K562 (cell line): ENCODE measurements around the gene PAPSS2. TPM values are rescaled to one million over a fixed set of nuclear protein-coding genes. Genes with fewer than 3 reads are reported as not detected.

Source experiments
- ETS2 ChIP-seq: IDR thresholded peaks from 2 replicates; pipeline ENCODE4 v1.6.1; 2016; ENCODE audit warnings: borderline replicate concordance, missing genetic modification characterization, mild to moderate bottlenecking, moderate library complexity, missing compliant biosample characterization; ENCODE audit not compliant: poor library complexity, severe bottlenecking
- JUND ChIP-seq, 2 experiments: IDR thresholded peaks; 2 replicates in 1 of 2; 3 replicates in 1 of 2; pipeline ENCODE4 v1.6.1; 2011; ENCODE audit warnings: borderline replicate concordance in 2 of 2, low read depth in 2 of 2, low read length in 2 of 2, improper control_type of control experiment in 1 of 2, missing biosample characterization in 1 of 2, missing genetic modification characterization in 1 of 2, missing genetic modification reagents in 1 of 2
- MAFK ChIP-seq: IDR thresholded peaks from 2 replicates; pipeline ENCODE4 v1.6.1; 2011; ENCODE audit warnings: low read length, improper control_type of control experiment
- MAZ ChIP-seq, 2 experiments: fragments of 450-650 bp in 1 of 2; sonication (generic) in 1 of 2; formaldehyde crosslinking; IDR thresholded peaks in 1 of 2; conservative IDR thresholded peaks in 1 of 2; 2 replicates each; pipeline versions ENCODE4 v1.4.0 to v1.5.0; 2020; ENCODE audit warnings: mild to moderate bottlenecking in 1 of 2, missing genetic modification reagents in 1 of 2
- MCM7 ChIP-seq, 2 experiments: fragments of 450-650 bp; IDR thresholded peaks; 2 replicates each; pipeline ENCODE4 v1.6.1; 2016 to 2018
- PML ChIP-seq: IDR thresholded peaks from 2 replicates; pipeline ENCODE4 v1.6.1; 2012; ENCODE audit warnings: low read length, inconsistent platforms
- PYGO2 ChIP-seq: fragments of 450-650 bp; IDR thresholded peaks from 2 replicates; pipeline ENCODE4 v1.6.1; 2016; ENCODE audit warnings: mild to moderate bottlenecking, missing genetic modification characterization, moderate library complexity, missing compliant biosample characterization
- RBM14 ChIP-seq: fragments of 200-400 bp; formaldehyde crosslinking; IDR thresholded peaks from 2 replicates; pipeline ENCODE4 v1.6.1; 2018; ENCODE audit warnings: low read depth, mild to moderate bottlenecking, low read length, moderate library complexity, borderline replicate concordance; ENCODE audit not compliant: insufficient read depth
- RFX5 ChIP-seq: IDR thresholded peaks from 2 replicates; pipeline ENCODE4 v1.6.1; 2011; ENCODE audit warnings: low read depth, mild to moderate bottlenecking, improper control_type of control experiment, low read length
- SAFB ChIP-seq: fragments of 200-400 bp; formaldehyde crosslinking; IDR thresholded peaks from 2 replicates; pipeline ENCODE4 v1.6.1; 2017; ENCODE audit warnings: low read depth, low read length, borderline replicate concordance
- SIN3B ChIP-seq: fragments of 450-650 bp; IDR thresholded peaks from 2 replicates; pipeline ENCODE4 v1.6.1; 2017; ENCODE audit warnings: low read depth, mild to moderate bottlenecking, moderate library complexity
- TEAD4 ChIP-seq, 2 experiments: sonication (generic) in 1 of 2; formaldehyde crosslinking in 1 of 2; IDR thresholded peaks; 2 replicates each; pipeline versions ENCODE4 v1.6.1 to v1.8.0; 2012 to 2022; ENCODE audit warnings: borderline replicate concordance in 1 of 2, inconsistent platforms in 1 of 2, low read length in 1 of 2, mild to moderate bottlenecking in 1 of 2, missing genetic modification reagents in 1 of 2
- THRA ChIP-seq: fragments of 450-650 bp; IDR thresholded peaks from 2 replicates; pipeline ENCODE4 v1.6.1; 2017; ENCODE audit warnings: mild to moderate bottlenecking, moderate library complexity
- THRAP3 ChIP-seq: fragments of 450-650 bp; IDR thresholded peaks from 2 replicates; pipeline ENCODE4 v1.6.1; 2016; ENCODE audit warnings: mild to moderate bottlenecking, inconsistent platforms, borderline replicate concordance
- UBTF ChIP-seq, 2 experiments: IDR thresholded peaks; 2 replicates each; pipeline ENCODE4 v1.6.1; 2012; ENCODE audit warnings: improper control_type of control experiment in 2 of 2, low read depth in 2 of 2, low read length in 2 of 2, borderline replicate concordance in 1 of 2
- ZBTB5 ChIP-seq: fragments of 450-650 bp; IDR thresholded peaks from 2 replicates; pipeline ENCODE4 v1.6.1; 2017; ENCODE audit warnings: antibody characterized with exemption
- ZNF274 ChIP-seq: IDR thresholded peaks from 2 replicates; pipeline ENCODE4 v1.6.1; 2011; ENCODE audit warnings: low read depth, mild to moderate bottlenecking, low read length, moderate library complexity, borderline replicate concordance
- ZNF280B ChIP-seq: fragments of 250-450 bp; sonication (Bioruptor Pico); IDR thresholded peaks from 2 replicates; pipeline ENCODE4 v1.5.1; 2021; ENCODE audit warnings: mild to moderate bottlenecking
- ZNF668 ChIP-seq: fragments of 250-450 bp; sonication (Bioruptor Pico); IDR thresholded peaks from 2 replicates; pipeline ENCODE4 v1.8.0; 2022; ENCODE audit warnings: mild to moderate bottlenecking, inconsistent platforms
- ZNF696 ChIP-seq: fragments of 250-450 bp; sonication (Bioruptor Pico); conservative IDR thresholded peaks from 2 replicates; pipeline ENCODE4 v1.4.0; 2020; ENCODE audit warnings: mild to moderate bottlenecking, moderate library complexity
- polyA plus RNA-seq, 8 experiments: library from polyadenylated mRNA; depleted of rRNA in 4 of 8; stranded (reverse) in 5 of 8; unstranded in 3 of 8; fragments of >200 nt; fragmentation: Nextera tagmentation in 2 of 8; fragmentation: Illumina TruSeq in 1 of 8; extraction: Ambion mirVana in 2 of 8; extraction: Trizol in 1 of 8; gene quantifications; 2 replicates each; pipeline versions ENCODE4 v1.2.1 to v1.2.3, GENCODE V29; 2011 to 2014; ENCODE audit warnings: inconsistent platforms in 1 of 8, missing spikeins in 1 of 8
- total RNA-seq, 7 experiments: library from RNA; depleted of rRNA in 6 of 7; stranded (reverse); fragments of >200 nt in 6 of 7; fragmentation: Illumina TruSeq in 2 of 7; extraction: Trizol in 2 of 7; gene quantifications; 2 replicates each; pipeline versions ENCODE4 v1.2.1 to v1.2.3, GENCODE V29; 2011 to 2021; ENCODE audit warnings: low replicate concordance in 1 of 7

Gene PAPSS2
- total and polyA plus RNA-seq, 9 of the 15 experiments (the other 6 are each of a cell fraction or from before 2014, with no cell fraction given): 0.01 to 0.29 TPM; not detected in 7

- TF ChIP-seq JUND (IDR thresholded peaks at IDR 0.05; ENCODE audit: borderline replicate concordance, low read depth, low read length) (peak; percentile 34; the same call in 1 of the 2 replicates), JUND (tag; IDR thresholded peaks at IDR 0.05; ENCODE audit: borderline replicate concordance, low read depth, low read length) (no peak; the same call in 2 of the 3 replicates), RFX5 (no peak), TEAD4 (IDR thresholded peaks at IDR 0.05; ENCODE audit: low read length) (peak; percentile 32; the same call in 1 of the 2 replicates), TEAD4 (CRISPR knock-in tag; IDR thresholded peaks at IDR 0.05; ENCODE audit: borderline replicate concordance) (no peak), ETS2 (tag) (no peak), THRAP3 (no peak), PYGO2 (no peak), SIN3B (no peak), THRA (no peak), RBM14 (no peak), MCM7 (IDR thresholded peaks at IDR 0.05) (no peak), ZNF280B (no peak), ZNF274 (no peak), MAFK (peak; percentile 85), MAZ (CRISPR knock-in tag; conservative IDR thresholded peaks at IDR 0.05 in 1 of 2, IDR thresholded peaks at IDR 0.05 in 1 of 2) (no peak), ZNF696 (CRISPR knock-in tag) (no peak), PML (no peak), ZBTB5 (no peak), SAFB (no peak), UBTF (IDR thresholded peaks at IDR 0.05; ENCODE audit: borderline replicate concordance in 1 of 2, low read depth in 2 of 2, low read length in 2 of 2) (no peak), ZNF668 (CRISPR knock-in tag) (no peak)
Measured at GRCh38 chr10:87660484-87661133, 931 bp downstream of the PAPSS2 start (continued).
